Measurements from ENCODE around the gene MTMR2.

MTMR2 gene

DNA sequence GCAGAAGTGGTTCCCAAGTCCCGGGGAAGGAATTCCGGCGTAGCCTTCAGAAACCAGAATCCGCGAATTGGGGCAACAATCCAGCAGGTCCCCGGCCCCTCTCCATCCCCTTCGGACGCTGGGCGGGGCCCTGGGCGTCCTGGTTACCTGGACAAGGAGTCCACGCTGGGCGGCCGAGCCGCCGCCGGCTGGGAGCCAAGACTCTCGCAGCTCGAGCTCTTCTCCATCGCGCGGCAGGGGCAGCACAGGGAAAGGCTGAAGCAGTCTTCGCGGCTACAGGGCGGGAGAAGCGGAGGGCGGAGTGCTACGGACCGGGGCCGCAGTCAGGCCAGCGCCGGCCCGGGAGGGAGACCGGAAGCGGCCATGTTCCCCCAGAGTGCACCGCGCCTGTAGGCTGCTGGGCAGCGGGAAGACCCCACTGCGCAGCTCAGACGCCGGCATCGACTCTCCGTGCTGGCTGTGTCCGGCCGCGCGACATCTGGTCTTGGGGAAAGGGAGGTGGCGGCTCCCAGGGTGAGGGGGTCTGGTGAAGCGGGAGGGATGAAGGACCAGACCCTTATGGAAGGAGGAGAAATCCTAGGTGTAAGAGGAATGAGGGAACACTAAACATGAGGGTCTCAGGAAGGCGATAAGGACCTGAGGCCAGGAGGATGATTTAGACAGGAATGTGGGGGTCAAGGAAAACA is at the start of gene MTMR2:
MTMR2 (minus strand) TSS at position 380 of the 686 bp plus-strand sequence; CDS start at position 227, 153 bp downstream.
- H3K4me3 ChIP-seq (ENCODE audit: low read depth, low read length), result peak within 1 kb of the TSS; percentile 87
- TF ChIP-seq CTCF (IDR thresholded peaks at IDR 0.05; ENCODE audit: borderline replicate concordance, insufficient read depth, low read depth, low read length), result no peak

DNA sequence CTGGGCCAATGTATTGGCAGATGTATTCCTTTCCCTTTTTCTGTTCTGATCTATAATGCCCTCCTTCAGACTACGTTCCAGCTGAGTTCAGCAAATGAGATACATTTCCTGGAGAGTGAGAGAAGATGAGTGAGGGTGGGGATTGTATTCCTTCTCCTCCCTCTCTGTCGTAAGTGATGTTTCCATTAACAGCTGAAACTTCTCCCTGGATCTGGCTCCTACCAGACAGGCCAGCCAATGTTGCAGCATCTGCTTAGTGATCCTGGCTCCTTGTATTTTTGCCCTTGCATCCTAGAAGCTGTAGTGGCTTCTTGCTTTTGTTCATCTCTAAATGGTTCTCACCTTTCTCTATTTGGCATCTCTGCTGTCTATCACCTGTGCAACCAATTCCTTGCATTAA is 48.2 kb upstream of the MTMR2 start:
- TF ChIP-seq CTCF (IDR thresholded peaks at IDR 0.05; ENCODE audit: borderline replicate concordance, insufficient read depth, low read depth, low read length), result no peak
- no peak overlapping the region for H3K4me3 ChIP-seq (ENCODE audit: low read depth, low read length)

GRCh38 chr11:95968585-95968984 is 44.7 kb upstream of the MTMR2 start:
- no peak for TF ChIP-seq CTCF (IDR thresholded peaks at IDR 0.05; ENCODE audit: borderline replicate concordance, insufficient read depth, low read depth, low read length)
- H3K4me3 ChIP-seq (ENCODE audit: low read depth, low read length), result no peak overlapping the region

GRCh38 chr11:95964281-95964680 is 40.4 kb upstream of the MTMR2 start:
- no peak overlapping the region for H3K4me3 ChIP-seq (ENCODE audit: low read depth, low read length)
- no peak for TF ChIP-seq CTCF (IDR thresholded peaks at IDR 0.05; ENCODE audit: borderline replicate concordance, insufficient read depth, low read depth, low read length)

DNA sequence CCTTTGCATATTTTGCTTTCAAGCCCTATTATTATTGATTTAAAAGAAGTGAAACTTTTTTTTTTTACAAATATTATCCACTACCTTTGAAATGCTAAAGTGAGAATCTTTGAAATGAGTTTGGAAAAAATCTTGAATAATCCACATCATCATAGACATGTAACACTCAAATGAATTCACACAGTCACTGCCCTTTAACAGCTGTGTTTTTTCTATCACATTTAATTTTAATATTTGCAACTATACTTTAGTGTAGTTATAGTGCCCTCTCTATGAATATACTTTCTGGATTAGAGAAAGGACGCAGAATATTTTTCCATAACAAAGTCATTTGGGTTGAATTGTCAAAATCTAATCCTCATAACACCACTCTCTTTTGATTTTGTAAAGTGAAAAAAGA is 37.9 kb upstream of the MTMR2 start:
- H3K4me3 ChIP-seq (ENCODE audit: low read depth, low read length), result no peak overlapping the region
- no peak for TF ChIP-seq CTCF (IDR thresholded peaks at IDR 0.05; ENCODE audit: borderline replicate concordance, insufficient read depth, low read depth, low read length)

DNA sequence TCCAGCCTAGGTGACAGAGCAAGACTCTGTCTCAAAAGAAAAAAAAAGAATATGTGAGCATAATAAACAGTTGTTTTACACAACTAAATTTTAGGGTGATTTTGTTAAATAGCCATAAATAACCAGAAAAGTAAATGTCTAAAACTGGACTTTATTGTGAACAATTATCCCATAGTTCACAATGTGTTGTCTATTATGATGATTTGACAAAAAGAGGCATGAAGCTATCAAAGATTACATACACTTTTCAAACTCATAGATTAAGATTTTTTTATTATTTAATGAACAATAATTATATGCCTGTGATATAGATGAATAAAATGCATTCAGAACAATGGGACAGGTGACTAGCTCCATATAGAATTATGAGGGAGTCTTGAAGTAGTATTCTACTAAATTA is 27.0 kb upstream of the MTMR2 start:
- TF ChIP-seq CTCF (IDR thresholded peaks at IDR 0.05; ENCODE audit: borderline replicate concordance, insufficient read depth, low read depth, low read length), result no peak
- no peak overlapping the region for H3K4me3 ChIP-seq (ENCODE audit: low read depth, low read length)

- no peak for TF ChIP-seq CTCF (IDR thresholded peaks at IDR 0.05; ENCODE audit: borderline replicate concordance, insufficient read depth, low read depth, low read length)
- no peak overlapping the region for H3K4me3 ChIP-seq (ENCODE audit: low read depth, low read length)
These were observed 24.7 kb upstream of the MTMR2 start for GRCh38 chr11:95948637-95949036.

All from GM12875 (cell line).